ENCODE measurements around the gene SMAD1.

DNA sequence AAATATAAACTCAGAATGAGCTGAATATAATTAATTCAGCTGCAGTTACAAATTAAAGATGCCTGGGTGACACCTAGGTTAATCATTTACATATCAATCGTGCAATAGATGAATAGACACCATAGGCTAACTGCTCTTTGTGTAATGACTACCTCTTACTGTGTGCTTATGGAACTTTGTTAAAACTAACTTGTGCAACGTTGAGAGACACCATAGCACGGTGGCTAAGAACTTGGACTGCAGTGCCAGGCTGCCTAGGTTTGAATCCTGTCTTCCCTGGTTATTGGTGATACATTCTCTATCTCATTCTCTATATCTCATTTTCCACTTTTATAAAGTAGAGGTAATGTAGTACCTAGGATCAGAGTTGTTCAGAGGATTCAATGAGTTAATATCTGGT is 46.9 kb downstream of the SMAD1 start:
- TF ChIP-seq, protein P1, sequence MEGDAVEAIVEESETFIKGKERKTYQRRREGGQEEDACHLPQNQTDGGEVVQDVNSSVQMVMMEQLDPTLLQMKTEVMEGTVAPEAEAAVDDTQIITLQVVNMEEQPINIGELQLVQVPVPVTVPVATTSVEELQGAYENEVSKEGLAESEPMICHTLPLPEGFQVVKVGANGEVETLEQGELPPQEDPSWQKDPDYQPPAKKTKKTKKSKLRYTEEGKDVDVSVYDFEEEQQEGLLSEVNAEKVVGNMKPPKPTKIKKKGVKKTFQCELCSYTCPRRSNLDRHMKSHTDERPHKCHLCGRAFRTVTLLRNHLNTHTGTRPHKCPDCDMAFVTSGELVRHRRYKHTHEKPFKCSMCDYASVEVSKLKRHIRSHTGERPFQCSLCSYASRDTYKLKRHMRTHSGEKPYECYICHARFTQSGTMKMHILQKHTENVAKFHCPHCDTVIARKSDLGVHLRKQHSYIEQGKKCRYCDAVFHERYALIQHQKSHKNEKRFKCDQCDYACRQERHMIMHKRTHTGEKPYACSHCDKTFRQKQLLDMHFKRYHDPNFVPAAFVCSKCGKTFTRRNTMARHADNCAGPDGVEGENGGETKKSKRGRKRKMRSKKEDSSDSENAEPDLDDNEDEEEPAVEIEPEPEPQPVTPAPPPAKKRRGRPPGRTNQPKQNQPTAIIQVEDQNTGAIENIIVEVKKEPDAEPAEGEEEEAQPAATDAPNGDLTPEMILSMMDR (IDR thresholded peaks at IDR 0.05; ENCODE audit: low read depth, low read length): no peak
- no peak for TF ChIP-seq EZH2phosphoT487 (IDR thresholded peaks at IDR 0.05; ENCODE audit: low read depth)
